Erythroblast (primary cell): ENCODE results near the gene ICOSLG.
"Not testable (repeated sequence)": the region's sequence is repeated elsewhere in the genome, so short reads cannot be mapped to it uniquely, and the experiment has no call there.

Experiments used
- GATA1 ChIP-seq: IDR thresholded peaks from 2 replicates; pipeline ENCODE4 v1.6.1; 2011; ENCODE audit warnings: low read depth, mild to moderate bottlenecking, control low read depth, low read length, moderate library complexity
- POLR2A ChIP-seq: IDR thresholded peaks from 2 replicates; pipeline ENCODE4 v1.6.1; 2011; ENCODE audit warnings: mild to moderate bottlenecking, low read length

- TF ChIP-seq POLR2A, GATA1: not testable (repeated sequence)
Observed at GRCh38 chr21:44202590-44203299, 38.0 kb downstream of the ICOSLG start.
